Measurements from ENCODE around the gene MPP3.
"Not testable (repeated sequence)": the region's sequence is repeated elsewhere in the genome, so short reads cannot be mapped to it uniquely, and the experiment has no call there.

The MPP3 gene

GRCh38 chr17:43832976-43833829 is at the start of gene MPP3:
Gene MPP3 (minus strand): TSS chr17:43833146. CDS start chr17:43831906, 1,240 bp downstream.
- DNase-seq: peak; percentile 97

DNA sequence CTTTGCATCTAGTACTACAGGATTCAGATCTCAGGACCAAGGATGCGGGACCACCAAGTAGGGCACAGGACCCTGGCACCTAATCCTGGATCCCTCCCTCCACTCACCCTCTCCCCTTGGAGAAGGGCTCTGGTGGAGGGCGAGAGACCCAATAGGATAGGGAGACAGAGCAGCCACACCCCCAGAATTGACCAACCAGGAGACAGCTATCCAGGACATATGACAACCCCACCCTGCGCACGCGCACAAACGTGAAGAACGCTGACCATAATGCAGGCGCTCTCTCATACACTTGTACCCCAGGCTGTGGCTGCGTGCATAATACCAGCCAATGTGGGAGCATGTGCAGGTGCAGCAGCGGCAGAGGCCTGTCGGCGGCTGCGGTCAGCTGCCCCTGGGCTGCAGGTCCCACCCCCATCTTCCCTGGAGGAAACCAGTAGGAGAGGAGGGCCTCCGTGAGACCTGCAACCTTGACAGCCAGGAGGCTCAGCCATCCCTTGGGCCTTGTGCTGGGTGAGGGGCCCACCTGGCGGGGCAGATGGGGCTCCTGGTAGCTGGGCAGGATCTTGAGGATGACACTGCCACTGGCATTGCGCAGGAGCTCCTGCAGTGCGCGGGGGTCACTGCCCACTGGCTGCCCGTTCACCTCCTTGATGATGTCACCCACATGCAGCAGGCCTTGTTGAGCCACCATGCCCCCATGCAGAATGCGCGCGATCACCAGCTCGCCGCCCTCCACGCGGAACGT is 49.0 kb upstream of the MPP3 start:
- DNase-seq: no peak

GRCh38 chr17:43881181-43881580 is 48.2 kb upstream of the MPP3 start:
- DNase-seq: no peak

DNA sequence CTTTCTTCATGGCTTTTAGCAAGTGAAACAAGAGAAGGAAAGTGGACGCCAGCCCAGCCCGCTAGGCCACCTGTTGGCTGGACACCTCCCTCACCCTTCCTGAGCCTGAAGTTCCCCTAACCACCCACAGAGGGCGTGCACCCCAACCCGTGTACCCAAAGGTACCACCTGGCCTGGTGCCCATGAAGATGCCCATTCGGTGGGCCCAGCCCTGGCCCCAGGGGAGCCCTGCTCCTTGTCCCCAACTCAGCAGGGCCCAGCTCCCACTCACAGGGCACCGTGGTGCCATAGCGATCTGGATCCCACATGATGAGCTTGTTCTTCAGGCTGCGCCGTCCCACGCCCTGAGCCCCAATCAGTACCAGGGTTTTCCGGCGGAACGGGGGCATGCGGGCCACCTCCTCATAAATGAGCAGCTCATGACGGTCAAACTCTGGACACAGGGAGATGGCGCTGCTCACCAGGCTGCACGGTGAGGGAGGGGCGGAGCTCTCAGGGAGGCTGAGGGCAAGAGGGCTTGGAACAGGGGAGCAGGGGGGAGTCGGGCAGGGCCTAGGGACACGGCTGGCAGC is 47.6 kb upstream of the MPP3 start:
- DNase-seq: peak; percentile 83

DNA sequence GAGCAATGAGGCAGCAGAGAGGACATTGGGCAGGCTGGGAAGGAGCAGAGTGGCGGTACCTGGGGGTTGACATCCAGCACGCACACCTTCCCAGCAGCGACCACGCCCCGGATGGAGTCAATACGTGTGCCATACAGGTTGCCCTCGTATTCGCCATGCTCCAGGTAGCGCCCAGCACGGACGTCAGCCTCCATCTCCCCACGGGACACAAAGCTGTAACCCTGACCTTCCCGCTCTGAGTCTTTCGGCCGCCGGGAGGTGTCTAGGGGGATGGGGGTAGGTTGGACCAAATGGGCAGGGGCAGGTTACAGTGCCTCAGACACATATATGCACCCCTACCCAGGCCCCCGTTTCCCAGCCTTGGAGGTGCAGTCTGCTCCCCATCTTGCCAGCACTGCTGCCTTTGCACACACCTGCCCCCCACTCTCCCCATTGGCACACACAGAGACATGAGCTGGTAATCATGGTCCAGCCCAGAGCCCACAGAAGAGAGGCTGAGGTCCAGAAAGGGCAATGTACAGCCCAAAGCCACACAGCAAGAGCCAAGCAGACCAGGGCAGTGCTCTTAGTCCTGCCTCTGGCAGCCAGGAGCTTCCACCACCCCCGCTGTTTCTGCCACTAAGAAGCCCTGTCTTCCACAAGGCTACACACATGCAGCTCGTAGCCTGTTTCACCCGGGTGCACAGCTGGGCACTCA is 46.9 kb upstream of the MPP3 start:
- no peak for DNase-seq

DNA sequence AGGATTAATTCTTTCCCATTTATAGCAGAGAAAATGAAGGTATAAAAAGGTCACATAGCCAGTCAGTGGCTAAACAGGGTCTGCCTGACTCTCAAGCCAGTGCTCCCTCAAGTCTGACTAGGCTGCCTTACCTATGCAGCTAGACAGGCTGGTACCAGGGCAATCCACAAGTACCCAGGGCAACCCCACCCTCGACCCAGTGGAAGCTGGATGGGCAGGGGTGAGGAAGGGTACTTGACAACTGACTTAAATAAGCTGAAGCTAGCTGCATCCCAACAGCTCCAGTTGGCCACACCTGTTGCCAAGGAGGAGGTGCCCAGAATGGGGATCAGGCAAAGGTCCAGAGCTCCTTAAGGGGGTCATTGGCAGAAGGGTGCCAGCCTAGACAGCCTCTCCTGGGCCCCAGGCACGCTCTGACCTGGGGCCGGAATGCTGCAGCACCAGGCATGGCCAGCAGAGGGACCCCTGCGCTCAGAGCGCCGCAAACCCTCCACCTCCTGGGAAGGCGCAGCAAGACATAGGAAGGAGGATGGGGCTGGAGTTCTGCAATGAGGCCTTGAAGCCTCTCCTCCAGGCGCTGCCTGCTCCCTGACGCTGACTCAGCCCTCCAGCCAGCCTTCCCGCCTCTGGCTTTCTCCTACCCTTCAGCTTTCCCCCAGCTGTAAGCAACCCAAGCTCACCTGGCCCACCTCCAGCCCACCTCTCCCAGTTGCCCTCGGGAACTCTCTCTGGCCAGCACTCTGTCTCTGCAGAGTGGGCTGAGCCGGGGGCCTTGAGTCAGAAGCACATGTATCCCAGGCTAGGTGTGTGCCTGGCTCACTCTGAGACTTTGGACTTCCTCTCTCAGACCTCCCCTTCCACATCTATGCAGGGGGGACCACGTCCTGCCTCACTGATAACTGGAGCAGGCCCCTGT is 45.6 kb upstream of the MPP3 start:
- peak; percentile 88 for DNase-seq

DNA sequence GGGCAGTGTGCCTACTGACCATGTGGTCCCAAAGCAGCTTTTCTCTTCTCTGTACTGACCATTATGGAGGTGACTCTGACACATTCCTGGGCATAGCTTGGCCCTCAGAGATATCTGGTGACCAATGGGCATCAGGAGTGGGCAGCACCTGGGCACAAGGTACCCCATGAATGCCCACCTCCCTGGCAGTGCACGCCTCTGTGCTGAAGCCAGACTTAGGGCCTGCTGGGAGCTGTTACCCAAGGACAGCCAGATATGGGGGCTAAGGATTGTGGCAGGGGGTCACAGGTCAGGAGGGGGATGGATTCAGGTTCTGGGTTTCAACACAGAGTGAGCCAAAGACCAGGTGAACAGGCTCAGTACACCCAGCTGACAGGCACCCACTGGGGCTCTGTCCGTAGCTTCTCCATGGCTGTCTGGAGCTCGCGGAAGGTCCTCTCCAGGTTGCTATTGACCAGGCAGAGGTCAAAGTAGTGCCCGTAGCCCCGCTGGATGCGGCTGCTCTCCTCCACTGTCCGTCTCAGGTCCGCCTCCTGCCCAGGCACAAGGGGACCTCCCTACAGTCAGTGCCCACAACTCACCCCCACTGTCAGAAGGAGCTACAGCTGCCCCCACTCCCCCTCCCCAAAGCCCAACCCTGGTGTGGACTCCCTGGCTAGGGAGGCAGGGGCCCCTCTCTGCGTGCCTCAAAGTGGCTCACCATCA is 44.7 kb upstream of the MPP3 start:
- no peak for DNase-seq

DNA sequence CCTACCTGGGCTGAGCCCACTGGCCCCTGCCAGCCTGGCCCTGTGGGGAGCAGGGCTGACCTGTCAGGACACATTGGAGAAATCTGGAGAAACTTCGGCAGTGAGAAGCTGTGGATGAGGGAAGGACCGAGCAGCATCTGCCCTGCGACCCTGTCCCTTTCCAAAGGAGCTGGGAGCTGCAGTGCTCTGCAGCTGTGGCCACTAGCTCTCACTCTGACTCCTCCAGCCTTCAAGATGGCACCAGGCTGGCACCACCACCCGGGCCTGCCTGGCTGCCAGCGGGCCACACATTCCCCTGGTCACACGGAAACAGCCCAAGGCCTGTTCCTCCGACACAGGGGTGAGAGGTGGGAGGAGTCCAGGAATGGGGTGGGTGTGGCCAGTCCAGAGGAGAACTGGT is 44.1 kb upstream of the MPP3 start:
- no peak for DNase-seq

DNA sequence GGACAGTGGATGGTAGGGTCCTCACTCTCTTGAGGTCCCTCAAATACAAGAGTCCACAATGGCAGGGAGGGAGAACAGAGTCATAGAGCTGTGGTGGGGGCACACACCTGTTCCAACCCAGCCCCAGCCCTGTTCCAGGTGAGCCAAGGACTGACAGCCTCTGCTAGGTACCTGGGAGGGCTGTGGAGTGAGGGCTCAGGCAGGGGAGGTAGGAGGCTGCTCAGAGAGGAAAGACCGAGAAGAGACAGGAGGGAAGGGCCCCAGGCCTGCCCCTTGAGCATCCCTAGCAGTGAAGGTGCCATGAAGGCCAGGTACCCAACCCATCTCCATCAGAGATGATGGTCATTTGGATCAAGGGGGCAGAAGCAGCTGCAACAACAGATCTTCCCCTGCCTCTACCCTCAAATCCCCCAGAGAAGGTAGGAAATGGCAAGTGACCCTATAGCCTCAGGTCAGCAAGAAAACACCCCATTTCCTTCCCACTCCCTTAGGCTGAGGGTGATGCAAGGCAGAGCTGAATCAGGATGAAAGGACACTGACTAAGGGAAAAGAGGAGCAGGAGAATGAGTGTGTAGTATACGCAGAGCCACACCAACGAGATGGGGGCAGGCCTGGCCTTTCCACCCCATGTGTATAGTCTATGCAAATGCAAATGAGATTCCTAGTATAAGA is 42.7 kb upstream of the MPP3 start:
- DNase-seq: no peak

GRCh38 chr17:43874293-43874692 is 41.3 kb upstream of the MPP3 start:
- no peak for DNase-seq

- DNase-seq: no peak
These were observed 40.9 kb upstream of the MPP3 start for GRCh38 chr17:43873815-43874214.

DNA sequence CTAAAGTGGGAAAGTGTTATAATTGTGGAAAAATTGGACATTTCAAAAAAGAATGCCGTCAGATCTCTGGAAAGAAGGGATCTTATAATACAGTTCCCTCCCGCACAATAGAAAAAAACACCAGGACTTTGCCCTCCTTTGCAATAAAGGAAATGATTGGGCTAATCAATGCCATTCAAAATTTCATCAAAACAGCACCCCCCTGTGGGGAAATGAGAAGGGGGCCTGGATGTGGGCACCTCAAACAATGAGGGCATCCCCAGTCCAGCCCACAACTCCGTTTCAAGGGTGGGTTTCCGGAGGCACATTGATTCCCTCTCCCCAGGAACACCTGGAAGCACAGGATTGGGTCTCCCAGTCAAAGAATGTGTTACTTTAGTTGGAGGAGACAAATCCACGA is 40.1 kb upstream of the MPP3 start:
- no peak for DNase-seq

GRCh38 chr17:43871946-43872690 is 39.2 kb upstream of the MPP3 start:
- DNase-seq: no peak

DNA sequence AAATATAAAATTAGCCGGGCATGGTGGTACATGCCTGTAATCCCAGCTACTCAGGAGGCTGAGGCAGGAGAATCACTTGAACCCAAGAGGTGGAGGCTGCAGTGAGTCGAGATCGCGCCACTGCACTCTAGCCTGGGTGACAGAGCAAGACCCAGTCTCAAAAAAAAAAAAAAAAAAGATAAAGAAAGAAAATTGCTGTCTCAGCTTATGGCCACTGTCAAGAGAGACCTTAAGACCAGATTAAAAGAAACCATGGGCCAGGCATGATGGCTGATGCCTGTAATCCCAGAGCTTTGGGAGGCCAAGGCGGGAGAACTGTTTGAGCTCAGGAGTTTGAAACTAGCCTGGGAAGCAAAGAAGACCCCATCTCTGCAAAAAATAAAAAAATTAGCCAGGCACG is 36.1 kb upstream of the MPP3 start:
- DNase-seq: not testable (repeated sequence)

GRCh38 chr17:43868226-43868994 is 35.5 kb upstream of the MPP3 start:
- no peak for DNase-seq

- DNase-seq: no peak
These were observed 31.4 kb upstream of the MPP3 start for GRCh38 chr17:43864161-43864984.

DNA sequence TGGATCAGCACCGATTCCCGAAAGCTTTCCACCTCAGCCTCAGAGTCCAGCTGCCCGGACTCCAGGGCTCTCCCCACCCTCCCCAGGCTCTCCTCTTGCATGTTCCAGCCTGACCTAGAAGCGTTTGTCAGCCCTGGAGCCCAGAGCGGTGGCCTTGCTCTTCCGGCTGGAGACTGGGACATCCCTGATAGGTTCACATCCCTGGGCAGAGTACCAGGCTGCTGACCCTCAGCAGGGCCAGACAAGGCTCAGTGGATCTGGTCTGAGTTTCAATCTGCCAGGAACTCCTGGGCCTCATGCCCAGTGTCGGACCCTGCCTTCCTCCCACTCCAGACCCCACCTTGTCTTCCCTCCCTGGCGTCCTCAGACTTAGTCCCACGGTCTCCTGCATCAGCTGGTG is 29.0 kb upstream of the MPP3 start:
- no peak for DNase-seq

DNA sequence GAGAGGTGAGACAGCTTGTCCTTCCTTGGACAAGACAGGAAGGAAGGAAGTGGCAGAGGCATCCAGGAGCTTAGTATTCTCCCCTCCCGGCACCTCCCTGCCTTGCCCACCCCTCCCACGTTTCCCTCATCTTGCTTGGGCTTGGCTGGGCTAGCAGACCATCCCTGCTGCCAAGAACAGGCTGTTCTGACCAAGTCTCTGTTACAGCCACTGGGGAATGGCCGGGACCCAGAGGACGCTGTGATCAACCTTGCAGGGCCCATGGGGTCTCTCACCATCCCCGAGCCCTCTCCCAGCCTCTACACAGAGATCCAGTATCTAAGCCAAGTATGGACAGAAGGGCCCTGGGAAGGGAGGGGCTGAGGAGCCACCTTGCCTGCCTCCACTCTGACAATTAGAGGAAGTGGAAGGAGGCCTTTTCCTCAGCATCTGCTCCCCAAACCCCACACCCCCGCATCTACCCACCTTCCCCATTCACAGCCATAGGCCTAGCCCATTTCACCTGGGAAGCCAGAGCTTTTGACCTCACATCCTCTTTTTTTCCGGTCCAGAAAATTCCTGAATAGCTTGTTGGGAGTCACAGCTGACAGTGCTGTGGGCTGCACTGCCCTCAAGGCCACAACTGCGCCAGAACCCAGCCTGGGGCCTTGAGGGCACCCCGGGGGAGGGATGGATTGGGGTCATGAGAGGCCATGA is 28.1 kb upstream of the MPP3 start:
- no peak for DNase-seq

Data from DMS53 (cell line).